Osteoblast (primary cell): ENCODE results near the gene M1AP. TPM values are rescaled to one million over a fixed set of nuclear protein-coding genes. Genes with fewer than 3 reads are reported as not detected.

ENCODE experiments used
- DNase-seq: peaks from one replicate; pipeline ENCODE4 v3.0.0; 2011; ENCODE audit warnings: low spot score, mixed read lengths; ENCODE audit not compliant: insufficient read length; ENCODE audit errors: missing footprints
- H2AFZ ChIP-seq: 2 replicates; pipeline ENCODE4 v1.6.0; 2011; ENCODE audit warnings: mild to moderate bottlenecking, low read length
- H3K27ac ChIP-seq: 2 replicates; pipeline ENCODE4 v1.5.1; 2011; ENCODE audit warnings: mild to moderate bottlenecking, low read depth, low read length, moderate library complexity
- H3K27me3 ChIP-seq: 2 replicates; pipeline ENCODE4 v1.6.0; 2012; ENCODE audit warnings: mild to moderate bottlenecking, control low read depth, inconsistent platforms, low read length, moderate library complexity; ENCODE audit not compliant: insufficient read depth
- H3K36me3 ChIP-seq: 2 replicates; pipeline ENCODE4 v1.5.1; 2011; ENCODE audit warnings: mild to moderate bottlenecking, low read length, control low read depth, moderate library complexity; ENCODE audit not compliant: insufficient read depth
- H3K4me1 ChIP-seq: 2 replicates; pipeline ENCODE4 v1.5.1; 2011; ENCODE audit warnings: mild to moderate bottlenecking, low read length, control low read depth, moderate library complexity; ENCODE audit not compliant: insufficient read depth
- H3K4me2 ChIP-seq: 2 replicates; pipeline ENCODE4 v1.6.0; 2011; ENCODE audit warnings: mild to moderate bottlenecking, low read length; ENCODE audit not compliant: insufficient read depth
- H3K4me3 ChIP-seq: fragments of 200-600 bp; sonication (generic); 3 replicates; pipeline ENCODE4 v1.5.1; 2012; ENCODE audit warnings: mild to moderate bottlenecking, low read length, inconsistent platforms; ENCODE audit not compliant: insufficient read depth
- H3K79me2 ChIP-seq: 2 replicates; pipeline ENCODE4 v1.6.0; 2012; ENCODE audit warnings: mild to moderate bottlenecking, low read length, control low read depth, inconsistent platforms; ENCODE audit not compliant: insufficient read depth
- H3K9me3 ChIP-seq: 2 replicates; pipeline ENCODE4 v1.5.1; 2011; ENCODE audit warnings: low read depth, low read length, control low read depth
- H4K20me1 ChIP-seq: 2 replicates; pipeline ENCODE4 v1.6.0; 2012; ENCODE audit warnings: mild to moderate bottlenecking, low read length, control low read depth; ENCODE audit not compliant: insufficient read depth
- CTCF ChIP-seq: IDR thresholded peaks from 2 replicates; pipeline ENCODE4 v1.5.1; 2011; ENCODE audit warnings: mild to moderate bottlenecking, low read depth, low read length, moderate library complexity; ENCODE audit errors: extremely low read depth
- total RNA-seq: library from RNA; depleted of rRNA; stranded (reverse); fragments of >200 nt; gene quantifications from 2 replicates; pipeline ENCODE4 v1.2.3, GENCODE V29; 2012

M1AP gene
- total RNA-seq, 1 donor = under 0.01 TPM

DNA sequence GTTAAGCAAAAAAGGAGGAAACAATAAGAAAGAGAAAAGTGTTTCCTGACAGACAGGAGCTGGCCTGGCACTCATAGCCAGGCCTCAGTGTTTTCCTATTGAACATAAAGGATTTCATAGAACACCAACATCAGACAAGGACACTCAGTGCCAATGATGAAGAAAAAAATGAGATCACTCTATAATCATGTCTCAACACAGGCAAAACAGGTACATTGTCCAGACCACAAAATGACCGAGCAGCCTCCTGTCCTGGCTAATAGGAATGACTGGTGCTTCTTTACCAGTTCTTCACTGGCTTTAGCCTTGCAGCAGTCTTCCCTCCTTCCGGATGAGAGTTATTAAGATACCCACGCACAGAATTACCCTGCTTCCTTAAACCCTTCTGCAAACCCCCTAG is 41.5 kb upstream of the M1AP start:
- H3K4me2 ChIP-seq = no peak overlapping the region
- H3K27me3 ChIP-seq = peaks cover 7% of the 10 kb centered on the region
- no peaks in the 10 kb centered on the region for H4K20me1 ChIP-seq
- no peaks in the 10 kb centered on the region for H3K79me2 ChIP-seq
- no peak overlapping the region for H3K4me3 ChIP-seq
- peaks cover 13% of the 10 kb centered on the region for H3K4me1 ChIP-seq
- TF ChIP-seq CTCF = no peak
- no peak overlapping the region for H3K27ac ChIP-seq
- no peak for DNase-seq
- H2AFZ ChIP-seq = no peak overlapping the region
- no peaks in the 10 kb centered on the region for H3K9me3 ChIP-seq
- no peaks in the 10 kb centered on the region for H3K36me3 ChIP-seq

- Histone ChIP-seq H3K9me3 (no peaks in the 10 kb centered on the region), H3K4me2 (no peak overlapping the region), H3K27ac (no peak overlapping the region), H3K4me3 (no peak overlapping the region), H3K79me2 (no peaks in the 10 kb centered on the region), H4K20me1 (no peaks in the 10 kb centered on the region), H3K36me3 (no peaks in the 10 kb centered on the region), H2AFZ (no peak overlapping the region), H3K27me3 (peaks cover 4% of the 10 kb centered on the region), H3K4me1 (peaks cover 13% of the 10 kb centered on the region)
- no peak for TF ChIP-seq CTCF
- DNase-seq = no peak
Observed at GRCh38 chr2:74688881-74689280, 40.8 kb upstream of the M1AP start.

DNA sequence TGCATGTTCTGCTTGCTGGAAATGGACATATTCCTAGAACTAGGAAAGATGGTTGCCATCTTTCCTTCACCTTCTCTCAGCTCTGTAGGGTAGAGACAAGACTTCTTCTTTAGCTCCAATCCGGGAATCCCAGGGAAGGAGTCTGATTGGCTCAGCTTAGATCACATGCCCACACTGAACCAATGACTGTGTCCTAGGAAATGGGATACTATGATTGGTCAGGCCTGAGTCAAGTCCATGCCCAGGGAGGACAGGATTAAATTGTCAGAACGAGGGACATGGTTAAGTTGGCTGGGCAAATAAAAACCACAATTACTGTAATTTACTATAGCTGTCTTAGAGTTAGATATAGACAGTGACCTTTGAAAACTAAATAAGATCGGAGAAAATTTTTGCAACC is 37.3 kb upstream of the M1AP start:
- no peak overlapping the region for H3K4me2 ChIP-seq
- H3K27ac ChIP-seq = no peak overlapping the region
- H3K27me3 ChIP-seq = peaks cover 4% of the 10 kb centered on the region
- H3K4me3 ChIP-seq = no peak overlapping the region
- H2AFZ ChIP-seq = no peak overlapping the region
- no peaks in the 10 kb centered on the region for H3K4me1 ChIP-seq
- TF ChIP-seq CTCF = no peak
- DNase-seq = peak; percentile 56
- H4K20me1 ChIP-seq = no peaks in the 10 kb centered on the region
- no peaks in the 10 kb centered on the region for H3K36me3 ChIP-seq
- H3K79me2 ChIP-seq = no peaks in the 10 kb centered on the region
- H3K9me3 ChIP-seq = no peaks in the 10 kb centered on the region

DNA sequence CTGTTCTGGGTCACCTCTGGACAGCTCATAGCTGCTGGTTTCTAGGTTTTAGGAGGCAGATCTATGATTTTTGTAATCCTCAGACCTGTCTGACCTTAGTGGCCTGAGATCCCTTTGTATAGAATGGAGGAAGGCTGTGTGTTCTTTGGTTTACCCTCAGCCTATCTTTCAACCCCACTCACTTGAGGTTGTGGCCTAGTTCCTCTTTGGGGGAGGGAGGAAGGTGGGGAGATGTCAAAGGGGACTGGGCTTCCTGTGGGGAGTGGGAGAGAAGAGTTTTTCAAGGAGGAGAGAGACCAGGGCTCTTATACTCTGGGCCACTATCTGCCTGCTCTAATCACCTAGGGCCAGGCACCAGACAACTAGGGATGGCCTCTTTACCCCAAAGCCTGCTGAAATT is 34.4 kb upstream of the M1AP start:
- Histone ChIP-seq H3K27me3 (no peaks in the 10 kb centered on the region), H3K9me3 (no peaks in the 10 kb centered on the region), H3K4me3 (no peak overlapping the region), H4K20me1 (no peaks in the 10 kb centered on the region), H3K27ac (no peak overlapping the region), H2AFZ (no peak overlapping the region), H3K4me1 (no peaks in the 10 kb centered on the region), H3K79me2 (no peaks in the 10 kb centered on the region), H3K4me2 (no peak overlapping the region), H3K36me3 (no peaks in the 10 kb centered on the region)
- TF ChIP-seq CTCF = no peak
- DNase-seq = no peak
